ENCODE results near the gene CYP24A1. TPM values are rescaled to one million over a fixed set of nuclear protein-coding genes. Genes with fewer than 3 reads are reported as not detected.

Gene CYP24A1
- total and polyA plus RNA-seq, 4 experiments from 2014 or later: 0.59 to 3.7 (median 2.0) TPM

- POLR2A ChIA-PET (ENCODE audit: partially characterized antibody): no interaction called here
- Histone ChIP-seq H3K4me1 (ENCODE audit: insufficient read depth, low read length) (no peaks in the 10 kb centered on the region), H3K27me3 (ENCODE audit: insufficient read depth, low read length) (no peaks in the 10 kb centered on the region), H3K4me3 (ENCODE audit: low read length in 2 of 2) (no peak overlapping the region), H3K27ac (ENCODE audit: low read depth, low read length) (no peak overlapping the region), H3K9me3 (ENCODE audit: control insufficient read depth in 1 of 2, low read length in 2 of 2) (no peaks in the 10 kb centered on the region), H3K36me3 (ENCODE audit: insufficient read depth, low read length) (no peaks in the 10 kb centered on the region)
- no peak for DNase-seq
- Mint-ChIP-seq H3K9me3 (peaks cover 0 to 4% (median 0%) of the 10 kb centered on the region in 8 donors), H3K27me3 (peaks cover 2 to 9% of the 10 kb centered on the region in 2 donors), H3K27ac (no peak overlapping the region), H3K36me3 (peaks cover 0 to 4% of the 10 kb centered on the region in 2 donors), H3K4me1 (no peaks in the 10 kb centered on the region), H3K4me3 (no peak overlapping the region)
- CTCF ChIA-PET (ENCODE audit: partially characterized antibody): interaction anchor here (1.6 kb wide), 1 partner anchor 12 kb away, joined by 5 read pairs; no protein-coding TSS in a partner anchor
- intact Hi-C loops (cut with micrococcal nuclease): no loop called here
These were observed 65.0 kb downstream of the CYP24A1 start for GRCh38 chr20:54108817-54109216.

DNA sequence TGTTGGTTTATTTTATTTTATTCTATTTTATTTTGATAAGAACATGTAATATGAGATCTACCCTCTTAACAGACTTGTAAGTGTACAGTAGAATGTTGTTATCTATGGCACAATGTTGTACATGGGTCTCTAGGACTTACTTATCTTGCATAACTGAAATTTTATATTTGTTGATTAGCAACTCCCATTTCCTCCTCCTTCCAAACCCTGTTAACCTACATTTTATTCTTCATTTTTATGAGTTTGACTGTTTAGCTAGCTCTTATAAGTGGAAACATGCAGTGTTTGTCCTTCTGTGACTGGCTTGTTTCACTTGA lies 65.5 kb downstream of the CYP24A1 start:
- H3K27ac ChIP-seq (ENCODE audit: low read depth, low read length): no peak overlapping the region
- H3K4me3 ChIP-seq (ENCODE audit: low read length in 2 of 2): no peak overlapping the region
- no peak for DNase-seq
- no peaks in the 10 kb centered on the region for H3K9me3 ChIP-seq (ENCODE audit: control insufficient read depth in 1 of 2, low read length in 2 of 2)
- peaks cover 0 to 1% (median under 1%) of the 10 kb centered on the region in 4 donors for H3K4me1 Mint-ChIP-seq
- H3K36me3 Mint-ChIP-seq: peaks cover 0 to 4% of the 10 kb centered on the region in 2 donors
- CTCF ChIA-PET (ENCODE audit: partially characterized antibody): interaction anchor here (1.6 kb wide), 1 partner anchor 11 kb away, joined by 5 read pairs; no protein-coding TSS in a partner anchor
- H3K9me3 Mint-ChIP-seq: peaks cover 0 to 4% (median 0%) of the 10 kb centered on the region in 8 donors
- no peaks in the 10 kb centered on the region for H3K36me3 ChIP-seq (ENCODE audit: insufficient read depth, low read length)
- POLR2A ChIA-PET (ENCODE audit: partially characterized antibody): interaction anchor here (0.7 kb wide), 1 partner anchor 1223 kb away, joined by 3 read pairs; no protein-coding TSS in a partner anchor
- H3K4me3 Mint-ChIP-seq: no peak overlapping the region
- no peak overlapping the region for H3K27ac Mint-ChIP-seq
- no peaks in the 10 kb centered on the region for H3K27me3 ChIP-seq (ENCODE audit: insufficient read depth, low read length)
- intact Hi-C loops (cut with micrococcal nuclease): no loop called here
- H3K4me1 ChIP-seq (ENCODE audit: insufficient read depth, low read length): no peaks in the 10 kb centered on the region
- peaks cover under 1 to 10% of the 10 kb centered on the region in 2 donors for H3K27me3 Mint-ChIP-seq

DNA sequence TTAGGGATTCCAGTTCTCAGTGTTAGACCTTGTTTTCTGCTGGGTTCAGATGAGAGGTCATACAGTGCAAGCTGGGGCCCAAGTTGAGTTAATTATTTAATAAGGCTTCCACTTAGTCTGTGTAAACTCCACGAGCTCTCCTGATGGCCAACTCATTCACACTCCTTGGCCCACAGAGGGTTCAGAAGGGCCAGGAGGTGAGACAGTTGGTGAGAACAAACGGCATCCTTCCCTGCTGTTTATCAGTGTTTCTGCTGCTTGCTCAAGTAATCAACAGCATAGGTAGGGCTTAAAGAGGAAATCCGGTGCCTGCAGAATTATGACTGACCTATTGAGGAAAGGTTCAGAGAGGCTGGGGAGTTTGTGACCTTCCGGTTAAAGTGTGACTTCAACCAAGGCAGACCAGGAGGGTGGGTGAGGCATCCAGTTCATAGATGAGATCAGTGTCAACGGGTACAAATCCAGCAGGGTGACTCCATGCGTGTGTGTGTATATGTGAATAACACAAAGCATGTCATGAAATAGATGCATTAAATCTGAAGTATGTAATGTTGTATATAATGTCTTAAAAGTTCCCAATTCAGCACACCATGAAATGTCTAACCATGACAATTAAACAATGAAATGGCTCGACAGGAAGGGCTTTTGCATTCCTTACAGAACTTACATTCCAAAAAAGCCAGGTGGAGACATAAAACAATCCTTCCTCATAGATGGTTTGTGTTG lies 66.0 kb downstream of the CYP24A1 start:
- Mint-ChIP-seq H3K4me1 (peaks cover 0 to 2% (median under 1%) of the 10 kb centered on the region in 4 donors), H3K4me3 (no peak overlapping the region), H3K27me3 (peaks cover 1 to 11% of the 10 kb centered on the region in 2 donors), H3K36me3 (peaks cover 0 to 4% of the 10 kb centered on the region in 2 donors), H3K9me3 (peaks cover 0 to 4% (median 0%) of the 10 kb centered on the region in 8 donors), H3K27ac (no peak overlapping the region)
- intact Hi-C loops (cut with micrococcal nuclease): no loop called here
- H3K4me1 ChIP-seq (ENCODE audit: insufficient read depth, low read length): no peaks in the 10 kb centered on the region
- H3K4me3 ChIP-seq (ENCODE audit: low read length in 2 of 2): no peak overlapping the region
- ChIA-PET CTCF (ENCODE audit: partially characterized antibody) (interaction anchor here (0.9 to 5.2 kb wide), 3 partner anchors 8 to 92 kb away, joined by 3 to 60 read pairs (median 25); no protein-coding TSS in a partner anchor), POLR2A (ENCODE audit: partially characterized antibody) (interaction anchor here (0.7 kb wide), 1 partner anchor 1223 kb away, joined by 3 read pairs; no protein-coding TSS in a partner anchor)
- no peaks in the 10 kb centered on the region for H3K27me3 ChIP-seq (ENCODE audit: insufficient read depth, low read length)
- no peaks in the 10 kb centered on the region for H3K9me3 ChIP-seq (ENCODE audit: control insufficient read depth in 1 of 2, low read length in 2 of 2)
- DNase-seq: no peak
- no peaks in the 10 kb centered on the region for H3K36me3 ChIP-seq (ENCODE audit: insufficient read depth, low read length)
- H3K27ac ChIP-seq (ENCODE audit: low read depth, low read length): no peak overlapping the region

- peaks cover 0 to 4% of the 10 kb centered on the region in 2 donors for H3K36me3 Mint-ChIP-seq
- H3K4me3 ChIP-seq (ENCODE audit: low read length in 2 of 2): no peak overlapping the region
- no peaks in the 10 kb centered on the region for H3K27me3 ChIP-seq (ENCODE audit: insufficient read depth, low read length)
- ChIA-PET POLR2A (ENCODE audit: partially characterized antibody) (no interaction called here), CTCF (ENCODE audit: partially characterized antibody) (interaction anchor here (0.9 to 5.2 kb wide), 6 partner anchors 9 to 93 kb away, joined by 3 to 60 read pairs (median 12); no protein-coding TSS in a partner anchor)
- no peak for DNase-seq
- peaks cover 0 to 2% (median under 1%) of the 10 kb centered on the region in 4 donors for H3K4me1 Mint-ChIP-seq
- peaks cover 1 to 11% of the 10 kb centered on the region in 2 donors for H3K27me3 Mint-ChIP-seq
- H3K4me1 ChIP-seq (ENCODE audit: insufficient read depth, low read length): no peaks in the 10 kb centered on the region
- H3K27ac Mint-ChIP-seq: no peak overlapping the region
- H3K27ac ChIP-seq (ENCODE audit: low read depth, low read length): no peak overlapping the region
- peaks cover 0 to 4% (median 0%) of the 10 kb centered on the region in 8 donors for H3K9me3 Mint-ChIP-seq
- no peak overlapping the region for H3K4me3 Mint-ChIP-seq
- intact Hi-C loops (cut with micrococcal nuclease): no loop called here
- no peaks in the 10 kb centered on the region for H3K9me3 ChIP-seq (ENCODE audit: control insufficient read depth in 1 of 2, low read length in 2 of 2)
- no peaks in the 10 kb centered on the region for H3K36me3 ChIP-seq (ENCODE audit: insufficient read depth, low read length)
These were observed 66.6 kb downstream of the CYP24A1 start for GRCh38 chr20:54107181-54107580.

DNA sequence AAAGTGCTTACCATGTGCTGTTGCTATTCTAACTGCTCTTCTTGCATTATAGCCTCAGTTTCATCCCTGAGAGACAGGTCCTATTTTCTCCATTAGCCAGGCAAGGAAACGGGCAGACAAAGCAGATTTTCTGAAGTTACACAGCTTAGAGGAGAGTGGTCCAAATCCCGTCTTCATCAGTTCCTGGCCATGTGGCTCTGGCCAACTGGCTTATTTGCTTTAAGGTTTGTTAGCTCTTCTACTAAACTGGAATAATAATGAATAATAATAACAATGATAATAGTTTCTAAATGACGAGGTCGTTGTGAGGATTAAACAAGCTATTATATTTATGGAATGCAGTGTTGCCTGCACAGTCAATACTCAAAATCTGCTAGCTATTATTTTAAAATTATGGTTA lies 67.6 kb downstream of the CYP24A1 start:
- Histone ChIP-seq H3K36me3 (ENCODE audit: insufficient read depth, low read length) (no peaks in the 10 kb centered on the region), H3K4me1 (ENCODE audit: insufficient read depth, low read length) (no peaks in the 10 kb centered on the region), H3K27me3 (ENCODE audit: insufficient read depth, low read length) (no peaks in the 10 kb centered on the region), H3K27ac (ENCODE audit: low read depth, low read length) (no peak overlapping the region), H3K9me3 (ENCODE audit: control insufficient read depth in 1 of 2, low read length in 2 of 2) (no peaks in the 10 kb centered on the region), H3K4me3 (ENCODE audit: low read length in 2 of 2) (no peak overlapping the region)
- DNase-seq: no peak
- Mint-ChIP-seq H3K27ac (no peak overlapping the region), H3K36me3 (peaks cover 0 to 4% of the 10 kb centered on the region in 2 donors), H3K4me1 (peaks cover 0 to 2% (median under 1%) of the 10 kb centered on the region in 4 donors), H3K9me3 (no peaks in the 10 kb centered on the region), H3K4me3 (no peak overlapping the region), H3K27me3 (peaks cover 1 to 5% of the 10 kb centered on the region in 2 donors)
- intact Hi-C loops (cut with micrococcal nuclease): no loop called here
- CTCF ChIA-PET (ENCODE audit: partially characterized antibody): interaction anchor here (0.9 to 5.2 kb wide), 7 partner anchors 9 to 94 kb away, joined by 3 to 60 read pairs (median 5); no protein-coding TSS in a partner anchor
- POLR2A ChIA-PET (ENCODE audit: partially characterized antibody): no interaction called here

DNA sequence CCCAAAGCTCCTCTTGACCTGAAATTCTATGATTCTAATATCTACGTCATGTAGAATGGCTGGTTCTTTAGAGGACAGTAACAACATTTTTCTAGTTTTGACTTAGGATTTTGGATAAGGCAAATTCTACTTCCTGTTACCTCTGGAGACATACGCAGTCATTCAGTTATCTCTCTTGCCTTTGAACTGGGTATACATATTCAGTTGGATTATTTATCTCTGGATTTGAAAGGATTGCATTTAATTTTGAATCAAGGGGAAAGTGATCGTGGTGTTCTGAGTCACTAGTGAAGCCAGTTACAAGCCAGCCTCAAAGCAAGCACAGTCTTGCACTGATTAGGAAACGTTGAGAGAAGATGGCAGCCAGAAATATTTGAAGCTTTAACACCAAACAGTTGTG lies 68.1 kb downstream of the CYP24A1 start:
- no peak overlapping the region for H3K4me3 Mint-ChIP-seq
- no peak overlapping the region for H3K27ac Mint-ChIP-seq
- no peak for DNase-seq
- no peaks in the 10 kb centered on the region for H3K27me3 ChIP-seq (ENCODE audit: insufficient read depth, low read length)
- H3K36me3 Mint-ChIP-seq: peaks cover 0 to 4% of the 10 kb centered on the region in 2 donors
- intact Hi-C loops (cut with micrococcal nuclease): no loop called here
- no peaks in the 10 kb centered on the region for H3K4me1 ChIP-seq (ENCODE audit: insufficient read depth, low read length)
- H3K27ac ChIP-seq (ENCODE audit: low read depth, low read length): no peak overlapping the region
- POLR2A ChIA-PET (ENCODE audit: partially characterized antibody): no interaction called here
- H3K9me3 ChIP-seq (ENCODE audit: control insufficient read depth in 1 of 2, low read length in 2 of 2): no peaks in the 10 kb centered on the region
- CTCF ChIA-PET (ENCODE audit: partially characterized antibody): interaction anchor here (0.9 to 5.2 kb wide), 7 partner anchors 8 to 94 kb away, joined by 3 to 60 read pairs (median 3); no protein-coding TSS in a partner anchor
- no peaks in the 10 kb centered on the region for H3K36me3 ChIP-seq (ENCODE audit: insufficient read depth, low read length)
- no peak overlapping the region for H3K4me3 ChIP-seq (ENCODE audit: low read length in 2 of 2)
- no peaks in the 10 kb centered on the region for H3K9me3 Mint-ChIP-seq
- H3K27me3 Mint-ChIP-seq: peaks cover 1 to 5% of the 10 kb centered on the region in 2 donors
- H3K4me1 Mint-ChIP-seq: peaks cover 0 to 2% (median under 1%) of the 10 kb centered on the region in 4 donors

GRCh38 chr20:54104781-54105180 lies 69.0 kb downstream of the CYP24A1 start:
- CTCF ChIA-PET (ENCODE audit: partially characterized antibody): interaction anchor here (0.7 to 5.2 kb wide), 13 partner anchors 7 to 541 kb away, joined by 3 to 60 read pairs (median 6); no protein-coding TSS in a partner anchor
- Histone ChIP-seq H3K9me3 (ENCODE audit: control insufficient read depth in 1 of 2, low read length in 2 of 2) (no peaks in the 10 kb centered on the region), H3K27me3 (ENCODE audit: insufficient read depth, low read length) (no peaks in the 10 kb centered on the region), H3K36me3 (ENCODE audit: insufficient read depth, low read length) (no peaks in the 10 kb centered on the region), H3K27ac (ENCODE audit: low read depth, low read length) (no peak overlapping the region), H3K4me1 (ENCODE audit: insufficient read depth, low read length) (no peaks in the 10 kb centered on the region), H3K4me3 (ENCODE audit: low read length in 2 of 2) (no peak overlapping the region)
- no peaks in the 10 kb centered on the region for H3K36me3 Mint-ChIP-seq
- no peak for DNase-seq
- POLR2A ChIA-PET (ENCODE audit: partially characterized antibody): no interaction called here
- H3K27ac Mint-ChIP-seq: no peak overlapping the region
- H3K4me1 Mint-ChIP-seq: peaks cover 0 to 2% (median under 1%) of the 10 kb centered on the region in 4 donors
- no peak overlapping the region for H3K4me3 Mint-ChIP-seq
- intact Hi-C loops (cut with micrococcal nuclease): no loop called here
- H3K9me3 Mint-ChIP-seq: no peaks in the 10 kb centered on the region
- H3K27me3 Mint-ChIP-seq: peaks cover 2 to 3% of the 10 kb centered on the region in 2 donors
